Panc1 (cell line): ENCODE data around the gene RAB8A. TPM values are rescaled to one million over a fixed set of nuclear protein-coding genes. Genes with fewer than 3 reads are reported as not detected.

ENCODE experiments used
- ATAC-seq: fragments of 200-7000 bp; cut with Tn5 transposase; 2 replicates; pipeline ENCODE4 v1.9.1; 2020; ENCODE audit warnings: mild to moderate bottlenecking, moderate library complexity
- BruUV-seq: library from RNA; stranded (reverse); fragments of 400-500 nt; replicated peaks from 2 replicates; lab custom pipeline; 2021; lab: Mats Ljungman, UMichigan
- CTCF ChIA-PET: fragments of 300-600 bp; sonication (Branson Sonifier 250); formaldehyde crosslinking; loops from one replicate; lab custom pipeline; 2022; ENCODE audit warnings: antibody characterized with exemption; lab: Charles Lee
- POLR2A ChIA-PET: fragments of 300-600 bp; sonication (Branson Sonifier 250); formaldehyde crosslinking; loops from one replicate; lab custom pipeline; 2022; ENCODE audit warnings: antibody characterized with exemption; lab: Charles Lee
- DNase-seq: peaks from one replicate; pipeline ENCODE4 v3.0.0-alpha.2; 2010; ENCODE audit warnings: low read depth, low spot score
- H3K27ac ChIP-seq: 2 replicates; pipeline ENCODE4 v1.5.1; 2011; ENCODE audit warnings: mild to moderate bottlenecking, low read length, inconsistent platforms
- H3K27me3 ChIP-seq: fragments of 200-500 bp; sonication (Bioruptor generic); 2 replicates; pipeline ENCODE4 v1.6.0; 2014; ENCODE audit warnings: low read length, inconsistent platforms; ENCODE audit not compliant: control insufficient read depth, insufficient read depth
- H3K36me3 ChIP-seq: fragments of 200-500 bp; sonication (Bioruptor generic); 2 replicates; pipeline ENCODE4 v1.5.1; 2014; ENCODE audit warnings: inconsistent platforms, mild to moderate bottlenecking, low read length, moderate library complexity; ENCODE audit not compliant: control insufficient read depth, insufficient read depth
- H3K4me1 ChIP-seq: 2 replicates; pipeline ENCODE4 v1.5.1; 2011; ENCODE audit warnings: inconsistent platforms, mild to moderate bottlenecking, low read length, moderate library complexity; ENCODE audit not compliant: control insufficient read depth, insufficient read depth
- H3K4me3 ChIP-seq, 2 experiments: 2 replicates each; pipeline ENCODE4 v1.5.1; 2011 to 2012; ENCODE audit warnings: low read depth in 2 of 2, low read length in 2 of 2, mild to moderate bottlenecking in 2 of 2, inconsistent platforms in 1 of 2, moderate library complexity in 1 of 2
- H3K9me3 ChIP-seq: fragments of 200-500 bp; sonication (Bioruptor generic); 2 replicates; pipeline ENCODE4 v1.5.1; 2014; ENCODE audit warnings: low read depth, mild to moderate bottlenecking, inconsistent platforms, low read length, moderate library complexity; ENCODE audit not compliant: control insufficient read depth, insufficient read depth
- POLR2AphosphoS5 ChIP-seq: IDR thresholded peaks from 2 replicates; pipeline ENCODE4 v1.6.1; 2012; ENCODE audit warnings: mild to moderate bottlenecking, low read depth, low read length, moderate library complexity
- SIN3A ChIP-seq: IDR thresholded peaks from 2 replicates; pipeline ENCODE4 v1.6.1; 2012; ENCODE audit warnings: low read depth, mild to moderate bottlenecking, low read length, moderate library complexity, borderline replicate concordance; ENCODE audit not compliant: insufficient read depth
- TCF7L2 ChIP-seq: IDR thresholded peaks from 2 replicates; pipeline ENCODE4 v1.6.1; 2011; ENCODE audit warnings: mild to moderate bottlenecking, low read depth, low read length, inconsistent platforms
- in situ Hi-C: cut with HindIII; loops from 2 replicates; pipeline ENCODE4 v1.10.0; 2016; ENCODE audit warnings: low sequenced_read_pairs, low pct_unique_long_range_greater_than_20kb
- intact Hi-C: fragments of 100-400 bp; cut with micrococcal nuclease; formaldehyde crosslinking; loops from one replicate; pipeline ENCODE4 v1.10.0; 2022; ENCODE audit not compliant: unreplicated experiment
- total RNA-seq: library from RNA; stranded (reverse); gene quantifications from one replicate; pipeline ENCODE4 v1.2.1, GENCODE V29; 2021; ENCODE audit not compliant: unreplicated experiment
- TF ChIP-seq, protein P1 (sequence below), 2 experiments: IDR thresholded peaks; 2 replicates each; pipeline ENCODE4 v1.6.1; 2011 to 2012; ENCODE audit warnings: low read depth in 2 of 2, control low read depth in 1 of 2, low read length in 1 of 2, mild to moderate bottlenecking in 1 of 2, moderate library complexity in 1 of 2; ENCODE audit not compliant: insufficient read depth in 1 of 2
- TF ChIP-seq, protein P2 (sequence below): fragments of 450-650 bp; IDR thresholded peaks from 2 replicates; pipeline ENCODE4 v1.5.1; 2017; ENCODE audit warnings: mild to moderate bottlenecking

The RAB8A gene
- total RNA-seq, 1 experiment from 2014 or later = 75.8 TPM

DNA sequence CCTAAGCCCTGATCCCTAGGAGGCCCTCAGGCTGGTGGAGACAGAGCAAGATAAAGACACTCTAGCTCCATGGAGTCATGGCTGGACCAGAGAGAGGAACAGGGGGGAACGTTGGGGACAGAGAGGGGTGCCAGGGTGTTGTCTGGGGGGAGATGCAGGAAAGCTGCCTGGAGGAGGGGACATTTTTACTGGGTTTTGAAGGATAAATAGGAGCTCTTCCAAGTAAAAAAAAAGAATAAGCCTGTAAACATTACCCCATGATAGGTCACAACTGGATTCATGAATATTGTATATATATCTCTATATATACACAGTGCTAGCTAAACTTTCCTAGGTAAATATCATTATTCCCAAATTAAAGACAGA lies 32.5 kb downstream of the RAB8A start:
- no peak overlapping the region for H3K27ac ChIP-seq
- H3K27me3 ChIP-seq = no peaks in the 10 kb centered on the region
- TF ChIP-seq TCF7L2 = no peak
- TF ChIP-seq, protein P1, sequence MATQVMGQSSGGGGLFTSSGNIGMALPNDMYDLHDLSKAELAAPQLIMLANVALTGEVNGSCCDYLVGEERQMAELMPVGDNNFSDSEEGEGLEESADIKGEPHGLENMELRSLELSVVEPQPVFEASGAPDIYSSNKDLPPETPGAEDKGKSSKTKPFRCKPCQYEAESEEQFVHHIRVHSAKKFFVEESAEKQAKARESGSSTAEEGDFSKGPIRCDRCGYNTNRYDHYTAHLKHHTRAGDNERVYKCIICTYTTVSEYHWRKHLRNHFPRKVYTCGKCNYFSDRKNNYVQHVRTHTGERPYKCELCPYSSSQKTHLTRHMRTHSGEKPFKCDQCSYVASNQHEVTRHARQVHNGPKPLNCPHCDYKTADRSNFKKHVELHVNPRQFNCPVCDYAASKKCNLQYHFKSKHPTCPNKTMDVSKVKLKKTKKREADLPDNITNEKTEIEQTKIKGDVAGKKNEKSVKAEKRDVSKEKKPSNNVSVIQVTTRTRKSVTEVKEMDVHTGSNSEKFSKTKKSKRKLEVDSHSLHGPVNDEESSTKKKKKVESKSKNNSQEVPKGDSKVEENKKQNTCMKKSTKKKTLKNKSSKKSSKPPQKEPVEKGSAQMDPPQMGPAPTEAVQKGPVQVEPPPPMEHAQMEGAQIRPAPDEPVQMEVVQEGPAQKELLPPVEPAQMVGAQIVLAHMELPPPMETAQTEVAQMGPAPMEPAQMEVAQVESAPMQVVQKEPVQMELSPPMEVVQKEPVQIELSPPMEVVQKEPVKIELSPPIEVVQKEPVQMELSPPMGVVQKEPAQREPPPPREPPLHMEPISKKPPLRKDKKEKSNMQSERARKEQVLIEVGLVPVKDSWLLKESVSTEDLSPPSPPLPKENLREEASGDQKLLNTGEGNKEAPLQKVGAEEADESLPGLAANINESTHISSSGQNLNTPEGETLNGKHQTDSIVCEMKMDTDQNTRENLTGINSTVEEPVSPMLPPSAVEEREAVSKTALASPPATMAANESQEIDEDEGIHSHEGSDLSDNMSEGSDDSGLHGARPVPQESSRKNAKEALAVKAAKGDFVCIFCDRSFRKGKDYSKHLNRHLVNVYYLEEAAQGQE (IDR thresholded peaks at IDR 0.05; ENCODE audit: insufficient read depth in 1 of 2, low read depth in 2 of 2, low read length in 1 of 2) = no peak
- TF ChIP-seq, protein P2, sequence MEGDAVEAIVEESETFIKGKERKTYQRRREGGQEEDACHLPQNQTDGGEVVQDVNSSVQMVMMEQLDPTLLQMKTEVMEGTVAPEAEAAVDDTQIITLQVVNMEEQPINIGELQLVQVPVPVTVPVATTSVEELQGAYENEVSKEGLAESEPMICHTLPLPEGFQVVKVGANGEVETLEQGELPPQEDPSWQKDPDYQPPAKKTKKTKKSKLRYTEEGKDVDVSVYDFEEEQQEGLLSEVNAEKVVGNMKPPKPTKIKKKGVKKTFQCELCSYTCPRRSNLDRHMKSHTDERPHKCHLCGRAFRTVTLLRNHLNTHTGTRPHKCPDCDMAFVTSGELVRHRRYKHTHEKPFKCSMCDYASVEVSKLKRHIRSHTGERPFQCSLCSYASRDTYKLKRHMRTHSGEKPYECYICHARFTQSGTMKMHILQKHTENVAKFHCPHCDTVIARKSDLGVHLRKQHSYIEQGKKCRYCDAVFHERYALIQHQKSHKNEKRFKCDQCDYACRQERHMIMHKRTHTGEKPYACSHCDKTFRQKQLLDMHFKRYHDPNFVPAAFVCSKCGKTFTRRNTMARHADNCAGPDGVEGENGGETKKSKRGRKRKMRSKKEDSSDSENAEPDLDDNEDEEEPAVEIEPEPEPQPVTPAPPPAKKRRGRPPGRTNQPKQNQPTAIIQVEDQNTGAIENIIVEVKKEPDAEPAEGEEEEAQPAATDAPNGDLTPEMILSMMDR = no peak
- POLR2A ChIA-PET = interaction anchor here (0.6 kb wide), 1 partner anchor 195 kb away, joined by 5 read pairs; no protein-coding TSS in a partner anchor
- in situ Hi-C loops = no loop called here
- BruUV-seq = no TSS peak
- DNase-seq = no peak
- H3K9me3 ChIP-seq = no peaks in the 10 kb centered on the region
- H3K4me3 ChIP-seq = no peak overlapping the region
- no peaks in the 10 kb centered on the region for H3K4me1 ChIP-seq
- intact Hi-C loops = no loop called here
- no peak for ATAC-seq
- CTCF ChIA-PET = no interaction called here
- H3K36me3 ChIP-seq = no peaks in the 10 kb centered on the region

DNA sequence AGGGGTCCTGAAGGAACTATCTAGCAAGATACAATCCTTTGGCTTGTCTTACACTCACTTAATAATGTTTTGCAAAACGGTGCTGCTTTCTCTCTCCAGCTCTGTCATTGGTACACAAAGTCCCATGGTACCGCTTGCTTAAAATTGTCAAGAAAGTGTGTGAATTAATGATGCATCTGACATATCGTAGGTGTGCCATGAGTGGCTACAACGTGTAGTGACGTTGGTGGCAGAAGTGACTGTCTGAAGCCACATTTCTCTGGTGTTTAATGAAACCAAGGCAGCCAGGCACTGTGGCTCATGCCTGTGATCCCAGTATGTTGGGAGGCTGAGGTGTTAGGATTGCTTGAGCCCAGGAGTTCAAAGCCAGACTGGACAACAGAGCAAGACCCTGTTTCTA lies 34.4 kb downstream of the RAB8A start:
- CTCF ChIA-PET = interaction anchor here (0.7 kb wide), 1 partner anchor 31 kb away, joined by 8 read pairs; no protein-coding TSS in a partner anchor
- Histone ChIP-seq H3K27me3 (no peaks in the 10 kb centered on the region), H3K4me3 (no peak overlapping the region), H3K36me3 (no peaks in the 10 kb centered on the region), H3K4me1 (no peaks in the 10 kb centered on the region), H3K9me3 (no peaks in the 10 kb centered on the region), H3K27ac (no peak overlapping the region)
- POLR2A ChIA-PET = interaction anchor here (0.7 kb wide), 1 partner anchor 10 kb away, joined by 4 read pairs; no protein-coding TSS in a partner anchor
- TF ChIP-seq, protein P1 (IDR thresholded peaks at IDR 0.05; ENCODE audit: insufficient read depth in 1 of 2, low read depth in 2 of 2, low read length in 1 of 2) = no peak
- no peak for TF ChIP-seq SIN3A
- TF ChIP-seq, protein P2 = no peak
- TF ChIP-seq TCF7L2 = no peak
- no peak for TF ChIP-seq POLR2AphosphoS5
- in situ Hi-C loops (no loop called here), intact Hi-C loops (no loop called here)
- BruUV-seq = no TSS peak
- DNase-seq (no peak), ATAC-seq (no peak)
